ENCODE results near the gene RTN3. TPM values are rescaled to one million over a fixed set of nuclear protein-coding genes. Genes with fewer than 3 reads are reported as not detected.

Gene RTN3
- total and polyA plus RNA-seq, 9 of the 15 experiments (the other 6 are each of a cell fraction or from before 2014, with no cell fraction given), result 41.6 to 169 (median 93.5) TPM

DNA sequence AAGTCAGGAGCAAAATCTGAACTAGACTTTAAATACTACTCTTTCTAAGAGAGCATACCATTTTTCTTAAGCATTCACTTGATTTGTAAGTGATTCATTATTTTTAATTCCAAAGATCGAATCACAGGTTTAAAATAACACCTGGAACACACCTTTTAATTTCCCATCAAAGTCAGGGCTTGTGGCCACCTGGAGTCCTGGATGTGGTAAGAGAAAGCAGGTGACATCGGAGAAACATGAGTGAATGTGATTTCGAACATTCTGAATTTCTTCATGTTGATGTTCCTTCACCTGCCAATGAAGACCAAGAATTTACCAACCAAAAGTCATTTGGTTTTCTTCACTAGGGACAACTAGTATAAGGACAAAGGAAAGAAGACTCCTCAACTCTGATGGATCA is 38.1 kb upstream of the RTN3 start (continued):
- no peak for TF ChIP-seq NCOA2 (IDR thresholded peaks at IDR 0.05; ENCODE audit: partially characterized antibody in 2 of 2)
- TF ChIP-seq ZNF511 (CRISPR knock-in tag; IDR thresholded peaks at IDR 0.05), result no peak
- TF ChIP-seq, protein P1, sequence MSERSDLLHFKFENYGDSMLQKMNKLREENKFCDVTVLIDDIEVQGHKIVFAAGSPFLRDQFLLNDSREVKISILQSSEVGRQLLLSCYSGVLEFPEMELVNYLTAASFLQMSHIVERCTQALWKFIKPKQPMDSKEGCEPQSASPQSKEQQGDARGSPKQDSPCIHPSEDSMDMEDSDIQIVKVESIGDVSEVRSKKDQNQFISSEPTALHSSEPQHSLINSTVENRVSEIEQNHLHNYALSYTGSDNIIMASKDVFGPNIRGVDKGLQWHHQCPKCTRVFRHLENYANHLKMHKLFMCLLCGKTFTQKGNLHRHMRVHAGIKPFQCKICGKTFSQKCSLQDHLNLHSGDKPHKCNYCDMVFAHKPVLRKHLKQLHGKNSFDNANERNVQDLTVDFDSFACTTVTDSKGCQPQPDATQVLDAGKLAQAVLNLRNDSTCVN (CRISPR knock-in tag; IDR thresholded peaks at IDR 0.05), result no peak

DNA sequence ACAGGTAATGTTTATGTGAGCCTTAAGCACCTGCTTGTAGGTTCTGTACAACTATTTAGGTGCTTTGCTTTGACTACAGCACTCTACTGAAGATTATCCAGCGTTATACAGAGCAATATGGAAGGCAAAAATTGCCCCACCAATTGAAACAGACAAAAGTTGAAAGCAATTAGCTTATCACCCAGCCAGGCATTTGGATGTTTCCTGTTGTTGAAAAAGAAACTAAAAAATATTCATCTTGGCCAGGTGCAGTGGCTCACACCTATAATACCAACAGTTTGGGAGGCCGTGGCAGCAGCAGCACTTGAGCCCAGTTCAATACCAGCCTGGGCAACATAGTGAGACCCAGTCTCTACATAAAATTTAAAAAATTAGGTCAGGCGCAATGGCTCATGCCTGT is 28.6 kb upstream of the RTN3 start:
- Histone ChIP-seq H3K27me3 (ENCODE audit: control insufficient read depth in 2 of 2, insufficient read depth in 2 of 2, low read length in 2 of 2) (no peaks in the 10 kb centered on the region), H3K4me1 (replicated peaks in 1 of 2; ENCODE audit: control insufficient read depth in 2 of 2, insufficient read depth in 2 of 2, low read length in 2 of 2) (no peaks in the 10 kb centered on the region), H3K9me1 (ENCODE audit: control insufficient read depth, insufficient read depth, low read length) (no peaks in the 10 kb centered on the region), H3K4me3 (no peak overlapping the region), H4K20me1 (replicated peaks; ENCODE audit: control insufficient read depth, insufficient read depth, low read length) (no peaks in the 10 kb centered on the region), H2AFZ (ENCODE audit: low read depth, low read length) (no peak overlapping the region), H3K27ac (ENCODE audit: extremely low read depth, low read depth, low read length) (no peak overlapping the region), H3K79me2 (ENCODE audit: control insufficient read depth, insufficient read depth, low read length) (peaks cover 4% of the 10 kb centered on the region; the same call in 2 of the 3 replicates), H3K4me2 (ENCODE audit: insufficient read depth, low read length) (no peak overlapping the region), H3K36me3 (ENCODE audit: control insufficient read depth, insufficient read depth, low read length) (peaks cover 63% of the 10 kb centered on the region), H3K9me3 (replicated peaks; ENCODE audit: control insufficient read depth, insufficient read depth, low read depth, low read length) (no peaks in the 10 kb centered on the region), H3K9ac (ENCODE audit: insufficient read depth in 1 of 2, low read depth in 2 of 2, low read length in 2 of 2) (no peak overlapping the region)
- in situ Hi-C loops (cut with MboI), result no loop called here
- 86% methylated on average over 3 of the region's 3 CpGs for WGBS (ENCODE audit: insufficient coverage, low coverage, missing lambda C conversion rate)
- no peak for FAIRE-seq
- intact Hi-C loops (cut with micrococcal nuclease), result no loop called here
- CTCF ChIA-PET (ENCODE audit: low intra/inter-chr PET ratio), result no interaction called here
- BruUV-seq (replicated peaks), result no TSS peak
- ATAC-seq, result no peak
- POLR2A ChIA-PET, result no interaction called here
- no peak for DNase-seq (ENCODE audit: extremely low read depth in 1 of 4, low spot score in 3 of 4)
- TF ChIP-seq RREB1 (CRISPR knock-in tag; IDR thresholded peaks at IDR 0.05) (no peak), SRSF7 (optimal IDR thresholded peaks at IDR 0.05; ENCODE audit: low read depth, low read length) (no peak), CC2D1A (IDR thresholded peaks at IDR 0.05) (no peak), SAFB (IDR thresholded peaks at IDR 0.05; ENCODE audit: borderline replicate concordance, low read depth, low read length) (no peak), EZH2 (IDR thresholded peaks at IDR 0.05; ENCODE audit: borderline replicate concordance, low read depth, low read length) (no peak), FOS (IDR thresholded peaks at IDR 0.05; ENCODE audit: extremely low read depth, insufficient read length) (no peak), EHMT2 (IDR thresholded peaks at IDR 0.05) (no peak), TRIM25 (IDR thresholded peaks at IDR 0.05; ENCODE audit: borderline replicate concordance) (no peak), ZNF165 (CRISPR knock-in tag; IDR thresholded peaks at IDR 0.05; ENCODE audit: borderline replicate concordance) (no peak), TCF7 (IDR thresholded peaks at IDR 0.05; ENCODE audit: borderline replicate concordance) (no peak)

Data from K562 (cell line).